GM19238 (cell line): ENCODE measurements around the gene SSB.
A peak's percentile ranks its signal among the peaks of the same experiment; 100 is the strongest.
"Not testable (repeated sequence)": the region's sequence is repeated elsewhere in the genome, so short reads cannot be mapped to it uniquely, and the experiment has no call there.

Experiments used
- DNase-seq: peaks from one replicate; pipeline ENCODE4 v3.0.0; 2011; ENCODE audit warnings: low spot score; ENCODE audit not compliant: insufficient read length

The SSB gene

DNA sequence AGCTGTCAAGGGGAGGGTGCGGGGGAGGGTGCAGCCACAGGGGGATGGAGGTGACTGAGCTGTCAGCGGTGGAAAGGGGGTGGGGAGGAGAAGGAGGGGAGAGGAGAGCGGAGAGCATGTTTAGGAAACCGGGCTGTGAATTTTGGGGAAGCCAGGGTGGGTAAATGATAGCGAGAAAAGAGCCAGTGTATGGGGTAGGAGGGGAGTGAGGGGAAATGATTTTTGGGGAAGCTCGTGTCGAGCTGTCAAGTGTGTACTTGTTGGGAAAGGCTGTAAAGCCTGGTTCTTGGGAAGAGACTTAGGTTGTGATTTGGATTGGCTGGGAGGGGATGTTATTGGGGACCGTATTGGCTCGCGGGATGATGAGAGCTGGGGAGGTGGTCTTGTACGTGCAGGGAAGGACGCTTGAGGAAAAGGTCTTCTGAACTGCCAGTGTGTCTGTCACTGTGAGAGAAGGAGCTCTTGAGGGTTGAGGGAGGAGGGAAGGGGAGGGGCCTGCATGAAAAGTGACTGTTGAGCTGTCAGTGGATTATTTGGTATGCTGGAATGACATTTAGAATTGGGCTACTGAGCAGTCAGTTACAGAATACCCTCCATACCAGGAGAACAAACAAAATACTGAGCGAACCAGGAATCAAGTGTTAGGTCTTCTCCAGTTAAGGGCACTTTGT lies 29.6 kb downstream of the SSB start:
- DNase-seq = peak; percentile 39

- DNase-seq = no peak
Measured at GRCh38 chr2:169834401-169834800, 35.7 kb downstream of the SSB start.

- no peak for DNase-seq
Measured at GRCh38 chr2:169838743-169839489, 40.2 kb downstream of the SSB start.

- no peak for DNase-seq
Measured at GRCh38 chr2:169839954-169840746, 41.5 kb downstream of the SSB start.

- no peak for DNase-seq
Measured at GRCh38 chr2:169840747-169841142, 42.1 kb downstream of the SSB start.

DNA sequence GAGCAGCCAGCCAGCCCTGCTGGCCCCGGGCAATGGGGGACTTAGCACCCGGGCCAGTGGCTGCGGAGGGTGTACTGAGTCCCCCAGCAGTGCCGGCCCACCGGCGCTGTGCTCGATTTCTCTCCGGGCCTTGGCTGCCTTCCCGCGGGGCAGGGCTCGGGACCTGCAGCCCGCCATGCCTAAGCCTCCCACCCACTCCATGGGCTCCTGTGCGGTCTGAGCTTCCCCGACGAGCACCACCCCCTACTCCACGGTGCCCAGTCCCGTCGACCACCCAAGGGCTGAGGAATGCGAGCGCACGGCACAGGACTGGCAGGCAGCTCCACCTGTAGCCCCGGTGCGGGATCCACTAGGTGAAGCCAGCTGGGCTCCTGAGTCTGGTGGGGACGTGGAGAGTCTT lies 43.0 kb downstream of the SSB start:
- not testable (repeated sequence) for DNase-seq

GRCh38 chr2:169845016-169845415 lies 46.3 kb downstream of the SSB start:
- no peak for DNase-seq

- DNase-seq = not testable (repeated sequence)
Measured at GRCh38 chr2:169848959-169849693, 50.5 kb downstream of the SSB start.

GRCh38 chr2:169849710-169850109 lies 51.0 kb downstream of the SSB start:
- no peak for DNase-seq

- no peak for DNase-seq
Measured at GRCh38 chr2:169853041-169853668, 54.5 kb downstream of the SSB start.

DNA sequence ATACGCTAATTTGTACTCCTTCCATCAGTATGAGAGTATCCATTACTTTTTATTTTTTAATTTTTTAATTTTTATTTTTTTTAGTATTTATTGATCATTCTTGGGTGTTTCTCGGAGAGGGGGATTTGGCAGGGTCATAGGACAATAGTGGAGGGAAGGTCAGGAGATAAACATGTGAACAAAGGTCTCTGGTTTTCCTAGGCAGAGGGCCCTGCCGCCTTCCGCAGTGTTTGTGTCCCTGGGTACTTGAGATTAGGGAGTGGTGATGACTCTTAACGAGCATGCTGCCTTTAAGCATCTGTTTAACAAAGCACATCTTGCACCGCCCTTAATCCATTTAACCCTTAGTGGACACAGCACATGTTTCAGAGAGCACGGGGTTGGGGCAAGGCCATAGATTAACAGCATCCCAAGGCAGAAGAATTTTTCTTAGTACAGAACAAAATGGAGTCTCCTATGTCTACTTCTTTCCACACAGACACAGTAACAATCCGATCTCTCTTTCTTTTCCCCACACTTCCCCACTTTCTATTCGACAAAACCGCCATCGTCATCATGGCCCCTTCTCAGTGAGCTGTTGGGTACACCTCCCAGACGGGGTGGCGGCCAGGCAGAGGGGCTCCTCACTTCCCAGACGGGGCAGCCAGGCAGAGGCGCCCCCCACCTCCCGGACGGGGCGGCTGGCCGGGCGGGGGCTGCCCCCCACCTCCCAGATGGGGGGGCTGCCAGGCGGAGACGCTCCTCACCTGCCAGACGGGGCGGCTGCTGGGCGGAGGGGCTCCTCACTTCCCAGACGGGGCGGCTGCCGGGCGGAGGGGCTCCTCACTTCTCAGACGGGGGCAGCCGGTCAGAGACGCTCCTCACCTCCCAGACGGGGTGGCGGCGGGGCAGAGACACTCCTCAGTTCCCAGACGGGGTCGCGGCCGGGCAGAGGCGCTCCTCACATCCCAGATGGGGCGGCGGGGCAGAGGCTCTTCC lies 56.9 kb downstream of the SSB start:
- DNase-seq = not testable (repeated sequence)

DNA sequence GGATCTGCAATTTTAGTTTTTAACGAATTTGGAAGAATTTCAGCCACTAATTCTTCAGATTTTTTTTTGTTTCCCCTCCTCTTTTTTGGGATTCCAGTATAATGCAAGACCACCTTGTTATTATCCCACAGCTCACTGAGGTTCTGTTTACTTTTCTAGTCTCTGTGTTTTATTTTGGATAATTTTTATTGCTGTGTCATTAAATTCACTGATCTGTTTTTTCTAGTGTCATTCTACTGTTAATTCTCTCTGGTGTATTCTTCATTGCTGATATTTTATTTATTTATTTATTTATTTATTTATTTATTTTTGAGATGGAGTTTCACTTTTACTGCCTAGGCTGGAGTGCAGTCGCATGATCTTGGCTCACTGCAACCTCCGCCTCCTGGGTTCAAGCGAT lies 60.8 kb downstream of the SSB start:
- no peak for DNase-seq

- DNase-seq = no peak
Measured at GRCh38 chr2:169860149-169860548, 61.5 kb downstream of the SSB start.
